MCF 10A (cell line): ENCODE results near the gene ST7. TPM values are rescaled to one million over a fixed set of nuclear protein-coding genes. Genes with fewer than 3 reads are reported as not detected.

Experiments used
- BruUV-seq: library from RNA; stranded (reverse); fragments of 400-500 nt; replicated peaks from 2 replicates; lab custom pipeline; 2021; lab: Mats Ljungman, UMichigan
- CTCF ChIA-PET: fragments of 300-600 bp; sonication (Branson Sonifier 250); formaldehyde crosslinking; extraction: SDS; loops from one replicate; lab custom pipeline; 2021; ENCODE audit warnings: antibody characterized with exemption, inconsistent platforms; lab: Yijun Ruan, JAX
- POLR2A ChIA-PET: fragments of 300-600, 350-650 bp; sonication (Branson Sonifier 250); formaldehyde crosslinking; extraction: SDS; loops from one replicate; lab custom pipeline; 2020; ENCODE audit warnings: antibody characterized with exemption, inconsistent platforms; lab: Yijun Ruan, JAX
- DNase-seq: peaks from one replicate; pipeline ENCODE4 v3.0.0-alpha.2; 2018; ENCODE audit not compliant: unreplicated experiment
- H3K27ac Mint-ChIP-seq: one replicate; pipeline ENCODE4 v1.8.0; 2022; ENCODE audit warnings: mild to moderate bottlenecking, low read depth, mixed read lengths; ENCODE audit not compliant: unreplicated experiment
- H3K27me3 Mint-ChIP-seq: one replicate; pipeline ENCODE4 v1.8.0; 2022; ENCODE audit warnings: mixed read lengths; ENCODE audit not compliant: insufficient read depth, unreplicated experiment
- H3K36me3 Mint-ChIP-seq: one replicate; pipeline ENCODE4 v1.8.0; 2022; ENCODE audit warnings: mild to moderate bottlenecking, moderate library complexity, mixed read lengths; ENCODE audit not compliant: insufficient read depth, unreplicated experiment
- H3K4me1 Mint-ChIP-seq: one replicate; pipeline ENCODE4 v1.8.0; 2022; ENCODE audit warnings: mixed read lengths; ENCODE audit not compliant: insufficient read depth, unreplicated experiment
- H3K4me3 Mint-ChIP-seq: one replicate; pipeline ENCODE4 v1.8.0; 2022; ENCODE audit warnings: mild to moderate bottlenecking, moderate library complexity, mixed read lengths; ENCODE audit not compliant: unreplicated experiment
- H3K9me3 Mint-ChIP-seq: one replicate; pipeline ENCODE4 v1.8.0; 2022; ENCODE audit warnings: mixed read lengths; ENCODE audit not compliant: unreplicated experiment
- CTCF ChIP-seq: fragments of 200-600 bp; IDR thresholded peaks from one replicate; pipeline ENCODE4 v1.8.0; 2022; ENCODE audit warnings: antibody characterized with exemption, mild to moderate bottlenecking; ENCODE audit not compliant: unreplicated experiment
- intact Hi-C: fragments of 100-400 bp; cut with micrococcal nuclease; formaldehyde crosslinking; loops from 2 replicates; pipeline ENCODE4 v1.14.1; 2022
- total RNA-seq: library from RNA; stranded (reverse); gene quantifications from 2 replicates; pipeline ENCODE4 v1.2.3, GENCODE V29; 2022

ST7 gene
- total RNA-seq, 1 experiment from 2014 or later: 18.5 TPM

GRCh38 chr7:116952635-116953371 lies 498 bp upstream of the ST7 start:
- intact Hi-C loops: no loop called here
- Mint-ChIP-seq H3K27ac (peak overlapping the region; percentile 93), H3K36me3 (peaks cover 6% of the 10 kb centered on the region), H3K27me3 (no peaks in the 10 kb centered on the region), H3K9me3 (no peaks in the 10 kb centered on the region), H3K4me3 (peak overlapping the region; percentile 91), H3K4me1 (peaks cover 21% of the 10 kb centered on the region)
- TF ChIP-seq CTCF: no peak
- ChIA-PET POLR2A (interaction anchor here (0.6 to 3.0 kb wide), 15 partner anchors 10 to 741 kb away, joined by 3 to 17 read pairs (median 4); partner anchors contain the start of gene MET), CTCF (interaction anchor here (0.6 to 1.5 kb wide), 2 partner anchors 26 to 168 kb away, joined by 3 to 4 read pairs; no protein-coding TSS in a partner anchor)
- TSS peak; percentile 80 for BruUV-seq
- DNase-seq: peak; percentile 41

GRCh38 chr7:116953906-116954838 lies 871 bp downstream of the ST7 start:
- TF ChIP-seq CTCF: no peak
- Mint-ChIP-seq H3K27ac (peak overlapping the region; percentile 93), H3K4me3 (peak overlapping the region; percentile 91), H3K27me3 (no peaks in the 10 kb centered on the region), H3K9me3 (no peaks in the 10 kb centered on the region), H3K4me1 (peaks cover 21% of the 10 kb centered on the region), H3K36me3 (peaks cover 6% of the 10 kb centered on the region)
- DNase-seq: peak; percentile 79
- CTCF ChIA-PET: interaction anchor here (0.6 to 1.5 kb wide), 7 partner anchors 18 to 166 kb away, joined by 3 to 6 read pairs (median 3); no protein-coding TSS in a partner anchor
- BruUV-seq: TSS peak; percentile 64
- POLR2A ChIA-PET: interaction anchor here (0.6 to 3.0 kb wide), 24 partner anchors 10 to 432 kb away, joined by 3 to 17 read pairs (median 4); partner anchors contain the start of gene MET
- intact Hi-C loops: no loop called here

GRCh38 chr7:116955340-116955739 lies 2.0 kb downstream of the ST7 start:
- TF ChIP-seq CTCF: no peak
- Mint-ChIP-seq H3K9me3 (no peaks in the 10 kb centered on the region), H3K4me3 (peak overlapping the region; percentile 91), H3K27me3 (no peaks in the 10 kb centered on the region), H3K36me3 (peaks cover 6% of the 10 kb centered on the region), H3K4me1 (peaks cover 21% of the 10 kb centered on the region), H3K27ac (peak overlapping the region; percentile 93)
- no TSS peak for BruUV-seq
- POLR2A ChIA-PET: no interaction called here
- no peak for DNase-seq
- intact Hi-C loops: no loop called here
- CTCF ChIA-PET: no interaction called here
